ENCODE results near the gene RPS10. TPM values are rescaled to one million over a fixed set of nuclear protein-coding genes. Genes with fewer than 3 reads are reported as not detected.

The RPS10 gene
- total and polyA plus RNA-seq, 2 of the 8 experiments (the other 6 are each of a cell fraction or from before 2014, with no cell fraction given): 2,408 to 11,142 TPM

- Histone ChIP-seq H3K4ac (replicated peaks; ENCODE audit: insufficient read length, low read depth, low read length) (no peak overlapping the region), H3K27me3 (replicated peaks in 1 of 4; ENCODE audit: control insufficient read depth in 3 of 4, extremely low read depth in 1 of 4, insufficient read depth in 3 of 4, low read length in 3 of 4) (no peaks in the 10 kb centered on the region), H3K56ac (replicated peaks; ENCODE audit: insufficient read length, low read depth, low read length) (no peak overlapping the region), H3K9ac (replicated peaks in 1 of 4; ENCODE audit: extremely low read depth in 1 of 4, low read depth in 3 of 4, low read length in 3 of 4) (no peak overlapping the region), H4K20me1 (replicated peaks in 1 of 2; ENCODE audit: control insufficient read depth in 1 of 2, insufficient read depth in 2 of 2, low read length in 2 of 2) (peaks cover 0 to 14% of the 10 kb centered on the region in 2 experiments), H3K4me3 (ENCODE audit: extremely low read depth in 1 of 4, insufficient read depth in 2 of 4, low read depth in 3 of 4, low read length in 4 of 4) (no peak overlapping the region), H3K79me1 (ENCODE audit: low read depth, low read length) (peaks cover 9% of the 10 kb centered on the region), H2AFZ (ENCODE audit: low read length) (no peak overlapping the region), H2BK15ac (ENCODE audit: low read length) (no peak overlapping the region), H3K79me2 (ENCODE audit: control insufficient read depth in 1 of 2, insufficient read depth in 2 of 2, low read length in 2 of 2) (peaks cover 0 to 75% of the 10 kb centered on the region in 2 experiments; a peak in 2 of 4 replicates), H4K8ac (ENCODE audit: extremely low read depth, insufficient read depth, low read length) (no peak overlapping the region), H3K23ac (ENCODE audit: insufficient read length) (no peak overlapping the region), H4K91ac (replicated peaks; ENCODE audit: insufficient read length, low read length) (no peak overlapping the region), H2BK120ac (replicated peaks; ENCODE audit: low read depth, low read length) (no peak overlapping the region), H3K36me3 (ENCODE audit: control insufficient read depth in 2 of 4, insufficient read depth in 4 of 4, low read length in 3 of 4) (no peaks in the 10 kb centered on the region; a peak in 2 of 8 replicates), H2BK12ac (ENCODE audit: low read depth, low read length) (no peak overlapping the region), H3K9me3 (ENCODE audit: insufficient read depth in 2 of 2, low read depth in 1 of 2, low read length in 1 of 2) (no peaks in the 10 kb centered on the region), H2BK5ac (ENCODE audit: low read depth, low read length) (no peak overlapping the region), H3K14ac (ENCODE audit: insufficient read length) (no peak overlapping the region), H3K27ac (ENCODE audit: low read depth, low read length) (no peak overlapping the region), H3K4me2 (ENCODE audit: insufficient read depth in 1 of 2, low read depth in 2 of 2, low read length in 2 of 2) (no peak overlapping the region), H2AK5ac (ENCODE audit: low read depth, low read length) (no peak overlapping the region), H3K18ac (ENCODE audit: extremely low read depth, low read length) (no peak overlapping the region), H3K4me1 (replicated peaks in 1 of 4; ENCODE audit: control insufficient read depth in 3 of 4, insufficient read depth in 4 of 4, low read length in 3 of 4) (peaks cover 0 to 1% (median 0%) of the 10 kb centered on the region in 4 experiments; a peak in 1 of 7 replicates), H4K5ac (ENCODE audit: insufficient read length, low read depth, low read length) (no peak overlapping the region), H3K23me2 (ENCODE audit: low read depth, low read length) (peaks cover 4% of the 10 kb centered on the region; the same call in 1 of the 2 replicates), H2BK20ac (ENCODE audit: low read length) (no peak overlapping the region)
- CTCF ChIA-PET (ENCODE audit: partially characterized antibody): interaction anchor here (0.7 to 1.5 kb wide), 3 partner anchors 40 to 124 kb away, joined by 3 to 5 read pairs (median 5); no protein-coding TSS in a partner anchor
- 95% methylated on average over 5 of the region's 5 CpGs; no CpG with 5 or more reads in 1 of the 2 experiments for WGBS, 2 experiments (ENCODE audit: extremely low coverage in 1 of 2, insufficient coverage in 1 of 2, insufficient read length in 1 of 2, insufficient replicate concordance in 2 of 2, low coverage in 1 of 2, low lambda C conversion rate in 2 of 2, missing lambda C conversion rate in 1 of 2)
- DNase-seq (ENCODE audit: low read depth in 1 of 2, low spot score in 2 of 2) (no peak), FAIRE-seq (no peak)
- POLR2A ChIA-PET (ENCODE audit: partially characterized antibody): interaction anchor here (1.5 kb wide), 1 partner anchor 44 kb away, joined by 3 read pairs; no protein-coding TSS in a partner anchor
- TF ChIP-seq RNF2 (IDR thresholded peaks at IDR 0.05; ENCODE audit: borderline replicate concordance, low read depth, low read length, missing control alignments, poor library complexity, severe bottlenecking) (no peak), YY1 (IDR thresholded peaks at IDR 0.05; ENCODE audit: low read depth, low read length) (no peak), MAX (IDR thresholded peaks at IDR 0.05) (no peak), TCF12 (IDR thresholded peaks at IDR 0.05; ENCODE audit: low read depth, low read length) (no peak), CEBPB (IDR thresholded peaks at IDR 0.05; ENCODE audit: low read depth, low read length) (no peak), RBBP5 (IDR thresholded peaks at IDR 0.05; ENCODE audit: borderline replicate concordance, low read depth, low read length) (no peak), GTF2F1 (IDR thresholded peaks at IDR 0.05; ENCODE audit: borderline replicate concordance, low read depth, low read length) (no peak), EZH2 (IDR thresholded peaks at IDR 0.05; ENCODE audit: low read depth, low read length, severe bottlenecking) (no peak), BRCA1 (IDR thresholded peaks at IDR 0.05; ENCODE audit: low read depth, low read length) (no peak), CBX8 (IDR thresholded peaks at IDR 0.05; ENCODE audit: borderline replicate concordance, low read depth, low read length) (no peak), JUND (IDR thresholded peaks at IDR 0.05; ENCODE audit: low read length) (no peak), JUN (IDR thresholded peaks at IDR 0.05; ENCODE audit: low read depth, low read length) (no peak)
These were observed 52.4 kb downstream of the RPS10 start for GRCh38 chr6:34373511-34373910.
